K562 (cell line): ENCODE measurements around the gene PRRT1. TPM values are rescaled to one million over a fixed set of nuclear protein-coding genes. Genes with fewer than 3 reads are reported as not detected.

Experiments used
- FOXJ3 ChIP-seq: sonication (generic); formaldehyde crosslinking; IDR thresholded peaks from 2 replicates; pipeline ENCODE4 v1.4.0; 2020; ENCODE audit warnings: mild to moderate bottlenecking, missing genetic modification reagents
- MAFK ChIP-seq: IDR thresholded peaks from 2 replicates; pipeline ENCODE4 v1.6.1; 2011; ENCODE audit warnings: low read length, improper control_type of control experiment
- MIER1 ChIP-seq: fragments of 450-650 bp; IDR thresholded peaks from 2 replicates; pipeline ENCODE4 v1.6.1; 2016; ENCODE audit warnings: antibody characterized with exemption, mild to moderate bottlenecking, low read depth
- MYNN ChIP-seq, 2 experiments: sonication (generic); formaldehyde crosslinking in 1 of 2; IDR thresholded peaks; 2 replicates each; pipeline versions ENCODE4 v1.5.0 to v1.6.1; 2016 to 2020; ENCODE audit warnings: antibody characterized with exemption in 1 of 2, missing genetic modification reagents in 1 of 2
- SIN3A ChIP-seq, 2 experiments: fragments of 150-350 bp in 1 of 2; IDR thresholded peaks; 2 replicates each; pipeline ENCODE4 v1.6.1; 2011 to 2016; ENCODE audit warnings: borderline replicate concordance in 2 of 2, low read depth in 2 of 2, low read length in 2 of 2, mild to moderate bottlenecking in 2 of 2, moderate library complexity in 2 of 2; ENCODE audit not compliant: control insufficient read depth in 1 of 2
- polyA plus RNA-seq, 8 experiments: library from polyadenylated mRNA; depleted of rRNA in 4 of 8; stranded (reverse) in 5 of 8; unstranded in 3 of 8; fragments of >200 nt; fragmentation: Nextera tagmentation in 2 of 8; fragmentation: Illumina TruSeq in 1 of 8; extraction: Ambion mirVana in 2 of 8; extraction: Trizol in 1 of 8; gene quantifications; 2 replicates each; pipeline versions ENCODE4 v1.2.1 to v1.2.3, GENCODE V29; 2011 to 2014; ENCODE audit warnings: inconsistent platforms in 1 of 8, missing spikeins in 1 of 8
- total RNA-seq, 7 experiments: library from RNA; depleted of rRNA in 6 of 7; stranded (reverse); fragments of >200 nt in 6 of 7; fragmentation: Illumina TruSeq in 2 of 7; extraction: Trizol in 2 of 7; gene quantifications; 2 replicates each; pipeline versions ENCODE4 v1.2.1 to v1.2.3, GENCODE V29; 2011 to 2021; ENCODE audit warnings: low replicate concordance in 1 of 7
- TF ChIP-seq, protein P1 (sequence below), 2 experiments: fragments of 450-650 bp in 1 of 2; sonication (generic) in 1 of 2; formaldehyde crosslinking in 1 of 2; IDR thresholded peaks; 2 replicates each; pipeline versions ENCODE4 v1.7.1 to v1.9.0; 2016 to 2022; ENCODE audit warnings: inconsistent platforms in 1 of 2, mild to moderate bottlenecking in 1 of 2, missing genetic modification reagents in 1 of 2
- TF ChIP-seq, protein P2 (sequence below): sonication (generic); formaldehyde crosslinking; IDR thresholded peaks from 2 replicates; pipeline ENCODE4 v1.5.0; 2020; ENCODE audit warnings: missing genetic modification reagents
- TF ChIP-seq, protein P3 (sequence below), 2 experiments: fragments of 450-650 bp; IDR thresholded peaks; 2 replicates each; pipeline ENCODE4 v1.6.1; 2018; ENCODE audit warnings: mild to moderate bottlenecking in 2 of 2, low read depth in 1 of 2; ENCODE audit not compliant: partially characterized antibody in 2 of 2
- TF ChIP-seq, protein P4 (sequence below), 2 experiments: fragments of 200-800 bp in 1 of 2; sonication (Bioruptor generic) in 1 of 2; sonication (generic) in 1 of 2; formaldehyde crosslinking in 1 of 2; IDR thresholded peaks in 1 of 2; conservative IDR thresholded peaks in 1 of 2; 2 replicates each; pipeline versions ENCODE4 v1.5.0 to v1.6.1; 2016 to 2020; ENCODE audit warnings: missing compliant biosample characterization in 1 of 2, missing genetic modification characterization in 1 of 2, missing genetic modification reagents in 1 of 2

Gene PRRT1
- total and polyA plus RNA-seq, 9 of the 15 experiments (the other 6 are each of a cell fraction or from before 2014, with no cell fraction given), result 0.14 to 3.5 (median 0.41) TPM

DNA sequence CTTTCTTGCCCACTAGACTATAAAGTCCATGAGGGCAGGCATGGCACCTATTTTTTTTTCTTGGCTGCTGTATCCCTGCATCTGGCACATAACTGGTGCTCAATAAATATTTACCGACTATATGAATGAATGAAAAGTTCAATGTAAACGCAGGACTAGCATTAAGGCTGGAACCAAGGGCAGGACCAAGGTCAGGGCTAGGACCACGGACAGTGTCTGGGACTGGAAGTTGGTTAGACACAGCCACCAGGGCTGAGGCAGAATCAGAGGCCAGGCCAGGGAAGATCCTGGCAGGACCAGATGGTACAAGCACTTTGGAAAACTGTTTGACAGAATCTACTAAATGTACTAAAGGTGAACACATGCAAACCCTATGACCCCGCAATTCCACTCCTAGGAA, 46.3 kb downstream of the PRRT1 start (continued):
- TF ChIP-seq, protein P1, sequence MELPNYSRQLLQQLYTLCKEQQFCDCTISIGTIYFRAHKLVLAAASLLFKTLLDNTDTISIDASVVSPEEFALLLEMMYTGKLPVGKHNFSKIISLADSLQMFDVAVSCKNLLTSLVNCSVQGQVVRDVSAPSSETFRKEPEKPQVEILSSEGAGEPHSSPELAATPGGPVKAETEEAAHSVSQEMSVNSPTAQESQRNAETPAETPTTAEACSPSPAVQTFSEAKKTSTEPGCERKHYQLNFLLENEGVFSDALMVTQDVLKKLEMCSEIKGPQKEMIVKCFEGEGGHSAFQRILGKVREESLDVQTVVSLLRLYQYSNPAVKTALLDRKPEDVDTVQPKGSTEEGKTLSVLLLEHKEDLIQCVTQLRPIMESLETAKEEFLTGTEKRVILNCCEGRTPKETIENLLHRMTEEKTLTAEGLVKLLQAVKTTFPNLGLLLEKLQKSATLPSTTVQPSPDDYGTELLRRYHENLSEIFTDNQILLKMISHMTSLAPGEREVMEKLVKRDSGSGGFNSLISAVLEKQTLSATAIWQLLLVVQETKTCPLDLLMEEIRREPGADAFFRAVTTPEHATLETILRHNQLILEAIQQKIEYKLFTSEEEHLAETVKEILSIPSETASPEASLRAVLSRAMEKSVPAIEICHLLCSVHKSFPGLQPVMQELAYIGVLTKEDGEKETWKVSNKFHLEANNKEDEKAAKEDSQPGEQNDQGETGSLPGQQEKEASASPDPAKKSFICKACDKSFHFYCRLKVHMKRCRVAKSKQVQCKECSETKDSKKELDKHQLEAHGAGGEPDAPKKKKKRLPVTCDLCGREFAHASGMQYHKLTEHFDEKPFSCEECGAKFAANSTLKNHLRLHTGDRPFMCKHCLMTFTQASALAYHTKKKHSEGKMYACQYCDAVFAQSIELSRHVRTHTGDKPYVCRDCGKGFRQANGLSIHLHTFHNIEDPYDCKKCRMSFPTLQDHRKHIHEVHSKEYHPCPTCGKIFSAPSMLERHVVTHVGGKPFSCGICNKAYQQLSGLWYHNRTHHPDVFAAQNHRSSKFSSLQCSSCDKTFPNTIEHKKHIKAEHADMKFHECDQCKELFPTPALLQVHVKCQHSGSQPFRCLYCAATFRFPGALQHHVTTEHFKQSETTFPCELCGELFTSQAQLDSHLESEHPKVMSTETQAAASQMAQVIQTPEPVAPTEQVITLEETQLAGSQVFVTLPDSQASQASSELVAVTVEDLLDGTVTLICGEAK (IDR thresholded peaks at IDR 0.05), result peak; percentile 47; the same call in 1 of the 2 replicates
- TF ChIP-seq, protein P1 (CRISPR knock-in tag; IDR thresholded peaks at IDR 0.05), result no peak
- TF ChIP-seq MYNN (IDR thresholded peaks at IDR 0.05) (no peak), MYNN (CRISPR knock-in tag; IDR thresholded peaks at IDR 0.05) (peak; percentile 71; the same call in 1 of the 2 replicates), FOXJ3 (0 out of 2 replicates have a peak, but pooled peaks have one; percentile 11), MAFK (no peak), SIN3A (IDR thresholded peaks at IDR 0.05; ENCODE audit: borderline replicate concordance in 2 of 2, control insufficient read depth in 1 of 2, low read depth in 2 of 2, low read length in 2 of 2) (peak in 1 of 2 experiments; percentile 49; a peak in 1 of 4 replicates), MIER1 (peak; percentile 78; the same call in 1 of the 2 replicates)
- TF ChIP-seq, protein P2, sequence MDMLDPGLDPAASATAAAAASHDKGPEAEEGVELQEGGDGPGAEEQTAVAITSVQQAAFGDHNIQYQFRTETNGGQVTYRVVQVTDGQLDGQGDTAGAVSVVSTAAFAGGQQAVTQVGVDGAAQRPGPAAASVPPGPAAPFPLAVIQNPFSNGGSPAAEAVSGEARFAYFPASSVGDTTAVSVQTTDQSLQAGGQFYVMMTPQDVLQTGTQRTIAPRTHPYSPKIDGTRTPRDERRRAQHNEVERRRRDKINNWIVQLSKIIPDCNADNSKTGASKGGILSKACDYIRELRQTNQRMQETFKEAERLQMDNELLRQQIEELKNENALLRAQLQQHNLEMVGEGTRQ, result peak; percentile 20; the same call in 1 of the 2 replicates
- TF ChIP-seq, protein P3, sequence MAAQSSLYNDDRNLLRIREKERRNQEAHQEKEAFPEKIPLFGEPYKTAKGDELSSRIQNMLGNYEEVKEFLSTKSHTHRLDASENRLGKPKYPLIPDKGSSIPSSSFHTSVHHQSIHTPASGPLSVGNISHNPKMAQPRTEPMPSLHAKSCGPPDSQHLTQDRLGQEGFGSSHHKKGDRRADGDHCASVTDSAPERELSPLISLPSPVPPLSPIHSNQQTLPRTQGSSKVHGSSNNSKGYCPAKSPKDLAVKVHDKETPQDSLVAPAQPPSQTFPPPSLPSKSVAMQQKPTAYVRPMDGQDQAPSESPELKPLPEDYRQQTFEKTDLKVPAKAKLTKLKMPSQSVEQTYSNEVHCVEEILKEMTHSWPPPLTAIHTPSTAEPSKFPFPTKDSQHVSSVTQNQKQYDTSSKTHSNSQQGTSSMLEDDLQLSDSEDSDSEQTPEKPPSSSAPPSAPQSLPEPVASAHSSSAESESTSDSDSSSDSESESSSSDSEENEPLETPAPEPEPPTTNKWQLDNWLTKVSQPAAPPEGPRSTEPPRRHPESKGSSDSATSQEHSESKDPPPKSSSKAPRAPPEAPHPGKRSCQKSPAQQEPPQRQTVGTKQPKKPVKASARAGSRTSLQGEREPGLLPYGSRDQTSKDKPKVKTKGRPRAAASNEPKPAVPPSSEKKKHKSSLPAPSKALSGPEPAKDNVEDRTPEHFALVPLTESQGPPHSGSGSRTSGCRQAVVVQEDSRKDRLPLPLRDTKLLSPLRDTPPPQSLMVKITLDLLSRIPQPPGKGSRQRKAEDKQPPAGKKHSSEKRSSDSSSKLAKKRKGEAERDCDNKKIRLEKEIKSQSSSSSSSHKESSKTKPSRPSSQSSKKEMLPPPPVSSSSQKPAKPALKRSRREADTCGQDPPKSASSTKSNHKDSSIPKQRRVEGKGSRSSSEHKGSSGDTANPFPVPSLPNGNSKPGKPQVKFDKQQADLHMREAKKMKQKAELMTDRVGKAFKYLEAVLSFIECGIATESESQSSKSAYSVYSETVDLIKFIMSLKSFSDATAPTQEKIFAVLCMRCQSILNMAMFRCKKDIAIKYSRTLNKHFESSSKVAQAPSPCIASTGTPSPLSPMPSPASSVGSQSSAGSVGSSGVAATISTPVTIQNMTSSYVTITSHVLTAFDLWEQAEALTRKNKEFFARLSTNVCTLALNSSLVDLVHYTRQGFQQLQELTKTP (IDR thresholded peaks at IDR 0.05; ENCODE audit: low read depth in 1 of 2, partially characterized antibody in 2 of 2), result peak in 1 of 2 experiments; percentile 73
- TF ChIP-seq, protein P4, sequence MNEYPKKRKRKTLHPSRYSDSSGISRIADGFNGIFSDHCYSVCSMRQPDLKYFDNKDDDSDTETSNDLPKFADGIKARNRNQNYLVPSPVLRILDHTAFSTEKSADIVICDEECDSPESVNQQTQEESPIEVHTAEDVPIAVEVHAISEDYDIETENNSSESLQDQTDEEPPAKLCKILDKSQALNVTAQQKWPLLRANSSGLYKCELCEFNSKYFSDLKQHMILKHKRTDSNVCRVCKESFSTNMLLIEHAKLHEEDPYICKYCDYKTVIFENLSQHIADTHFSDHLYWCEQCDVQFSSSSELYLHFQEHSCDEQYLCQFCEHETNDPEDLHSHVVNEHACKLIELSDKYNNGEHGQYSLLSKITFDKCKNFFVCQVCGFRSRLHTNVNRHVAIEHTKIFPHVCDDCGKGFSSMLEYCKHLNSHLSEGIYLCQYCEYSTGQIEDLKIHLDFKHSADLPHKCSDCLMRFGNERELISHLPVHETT (CRISPR knock-in tag; conservative IDR thresholded peaks at IDR 0.05 in 1 of 2, IDR thresholded peaks at IDR 0.05 in 1 of 2), result no peak
